HepG2 (cell line): ENCODE data around the gene MYH7B. TPM values are rescaled to one million over a fixed set of nuclear protein-coding genes. Genes with fewer than 3 reads are reported as not detected.

Source experiments
- ATAC-seq: fragments of 200-7000 bp; cut with Tn5 transposase; 3 replicates; pipeline ENCODE4 v1.9.1; 2020; ENCODE audit warnings: mild to moderate bottlenecking, moderate library complexity
- BruUV-seq: library from RNA; stranded (reverse); fragments of 400-500 nt; replicated peaks from 2 replicates; lab custom pipeline; 2021; lab: Mats Ljungman, UMichigan
- CTCF ChIA-PET: fragments of 300-600 bp; formaldehyde crosslinking; extraction: SDS; loops from one replicate; lab custom pipeline; 2021; ENCODE audit warnings: low total read pairs, inconsistent platforms, low intra/inter-chr PET ratio; lab: Yijun Ruan, JAX
- POLR2A ChIA-PET: fragments of 350-600 bp; sonication (Branson Sonifier 250); formaldehyde crosslinking; loops from one replicate; lab custom pipeline; 2020; ENCODE audit warnings: antibody characterized with exemption, inconsistent platforms; lab: Yijun Ruan, JAX
- DNase-seq: peaks from one replicate; pipeline ENCODE4 v3.0.0-alpha.2; 2015; ENCODE audit warnings: low spot score
- FAIRE-seq: peaks from 3 replicates; lab custom pipeline; 2011; peaks lifted over from hg19 to GRCh38; lab: Jason Lieb, UNC
- H2AFZ ChIP-seq: one replicate; pipeline ENCODE4 v1.6.1; 2011; ENCODE audit warnings: low read length, inconsistent platforms
- H3K27ac ChIP-seq: fragments of 300-600 bp; 3 replicates; pipeline ENCODE4 v1.8.0; 2011; ENCODE audit warnings: mixed run types, mild to moderate bottlenecking, mixed read lengths, low read length, inconsistent platforms; ENCODE audit not compliant: insufficient read depth; ENCODE audit errors: extremely low read length
- H3K27me3 ChIP-seq, 2 experiments: fragments of 200-600 bp in 1 of 2; 2 replicates in 1 of 2; 3 replicates in 1 of 2; pipeline versions ENCODE4 v1.6.0 to v1.8.0; 2011; ENCODE audit warnings: low read length in 2 of 2, mild to moderate bottlenecking in 2 of 2, moderate library complexity in 2 of 2, inconsistent platforms in 1 of 2; ENCODE audit not compliant: insufficient read depth in 2 of 2, control insufficient read depth in 1 of 2
- H3K36me3 ChIP-seq, 2 experiments: fragments of 200-600 bp in 1 of 2; replicated peaks in 1 of 2; 2 replicates in 1 of 2; 3 replicates in 1 of 2; pipeline versions ENCODE4 v1.5.1 to v1.8.0; 2011; ENCODE audit warnings: low read length in 2 of 2, inconsistent platforms in 1 of 2; ENCODE audit not compliant: insufficient read depth in 2 of 2, control insufficient read depth in 1 of 2
- H3K4me1 ChIP-seq: 2 replicates; pipeline ENCODE4 v1.5.1; 2012; ENCODE audit warnings: low read length, inconsistent platforms; ENCODE audit not compliant: insufficient read depth
- H3K4me2 ChIP-seq: 2 replicates; pipeline ENCODE4 v1.6.0; 2011; ENCODE audit warnings: low read depth, low read length, inconsistent platforms
- H3K4me3 ChIP-seq, 3 experiments: fragments of 200-600 bp in 1 of 3; sonication (generic), shearing (Covaris generic) in 1 of 3; replicated peaks in 1 of 3; 2 replicates each; pipeline ENCODE4 v1.5.1; 2011 to 2016; ENCODE audit warnings: low read length in 3 of 3, inconsistent platforms in 2 of 3, low read depth in 2 of 3, mild to moderate bottlenecking in 2 of 3, control low read depth in 1 of 3, mixed read lengths in 1 of 3; ENCODE audit not compliant: insufficient read depth in 1 of 3
- H3K79me2 ChIP-seq: one replicate; pipeline ENCODE4 v1.6.1; 2011; ENCODE audit warnings: low read length, inconsistent platforms; ENCODE audit not compliant: insufficient read depth
- H3K9ac ChIP-seq: 2 replicates; pipeline ENCODE4 v1.6.0; 2011; ENCODE audit warnings: mild to moderate bottlenecking, low read depth, low read length, inconsistent platforms; ENCODE audit not compliant: insufficient read depth
- H3K9me3 ChIP-seq: 2 replicates; pipeline ENCODE4 v1.5.1; 2012; ENCODE audit warnings: mild to moderate bottlenecking, low read length
- H4K20me1 ChIP-seq: 2 replicates; pipeline ENCODE4 v1.6.0; 2011; ENCODE audit warnings: inconsistent platforms, mild to moderate bottlenecking, low read length, moderate library complexity; ENCODE audit not compliant: insufficient read depth
- AGO2 ChIP-seq: fragments of 200-400 bp; formaldehyde crosslinking; optimal IDR thresholded peaks from 2 replicates; pipeline ENCODE3; 2017; ENCODE audit warnings: mild to moderate bottlenecking, low read depth, low read length, moderate library complexity
- CENPX ChIP-seq: sonication (generic); formaldehyde crosslinking; IDR thresholded peaks from 2 replicates; pipeline ENCODE4 v1.9.0; 2021; ENCODE audit warnings: mild to moderate bottlenecking, missing genetic modification reagents, moderate library complexity
- HDAC2 ChIP-seq: sonication (generic); formaldehyde crosslinking; IDR thresholded peaks from 2 replicates; pipeline ENCODE4 v1.4.0; 2020; ENCODE audit warnings: missing genetic modification reagents
- HNF1B ChIP-seq: sonication (generic); formaldehyde crosslinking; IDR thresholded peaks from 2 replicates; pipeline ENCODE4 v1.5.1; 2020; ENCODE audit warnings: mild to moderate bottlenecking, moderate library complexity, missing genetic modification reagents
- KDM2A ChIP-seq: sonication (generic); formaldehyde crosslinking; IDR thresholded peaks from 2 replicates; pipeline ENCODE4 v1.4.0; 2020; ENCODE audit warnings: low read depth, missing genetic modification reagents, borderline replicate concordance
- MTA1 ChIP-seq: sonication (generic); formaldehyde crosslinking; IDR thresholded peaks from 2 replicates; pipeline ENCODE4 v1.4.0; 2020; ENCODE audit warnings: missing genetic modification reagents, mild to moderate bottlenecking, borderline replicate concordance
- MXD1 ChIP-seq: sonication (generic); formaldehyde crosslinking; IDR thresholded peaks from 2 replicates; pipeline ENCODE4 v1.4.0; 2020; ENCODE audit warnings: mild to moderate bottlenecking, missing genetic modification reagents
- PLSCR1 ChIP-seq: sonication (generic); formaldehyde crosslinking; IDR thresholded peaks from 2 replicates; pipeline ENCODE4 v1.5.0; 2020; ENCODE audit warnings: missing genetic modification reagents, mild to moderate bottlenecking, borderline replicate concordance
- RBM22 ChIP-seq: fragments of 200-400 bp; formaldehyde crosslinking; optimal IDR thresholded peaks from 2 replicates; pipeline ENCODE3; 2017; ENCODE audit warnings: mild to moderate bottlenecking, low read length, moderate library complexity
- SP2 ChIP-seq: sonication (generic); formaldehyde crosslinking; IDR thresholded peaks from 2 replicates; pipeline ENCODE4 v1.5.1; 2020; ENCODE audit warnings: mild to moderate bottlenecking, missing genetic modification reagents
- ZC3H4 ChIP-seq: sonication (generic); formaldehyde crosslinking; IDR thresholded peaks from 2 replicates; pipeline ENCODE4 v1.4.0; 2020; ENCODE audit warnings: missing genetic modification reagents, borderline replicate concordance
- ZNF12 ChIP-seq: sonication (generic); formaldehyde crosslinking; IDR thresholded peaks from 2 replicates; pipeline ENCODE4 v1.5.0; 2020; ENCODE audit warnings: missing genetic modification reagents
- ZNF17 ChIP-seq: sonication (generic); formaldehyde crosslinking; IDR thresholded peaks from 2 replicates; pipeline ENCODE4 v1.5.0; 2020; ENCODE audit warnings: mild to moderate bottlenecking, missing genetic modification reagents
- ZNF274 ChIP-seq: sonication (generic); formaldehyde crosslinking; IDR thresholded peaks from 2 replicates; pipeline ENCODE4 v1.5.1; 2020; ENCODE audit warnings: mild to moderate bottlenecking, missing genetic modification reagents
- ZNF280B ChIP-seq: sonication (generic); formaldehyde crosslinking; IDR thresholded peaks from 2 replicates; pipeline ENCODE4 v1.5.0; 2020; ENCODE audit warnings: missing genetic modification reagents, mild to moderate bottlenecking, borderline replicate concordance
- ZNF737 ChIP-seq: sonication (generic); formaldehyde crosslinking; IDR thresholded peaks from 2 replicates; pipeline ENCODE4 v1.5.0; 2020; ENCODE audit warnings: missing genetic modification reagents, mild to moderate bottlenecking, borderline replicate concordance
- WGBS: methylation state at CpG from one replicate; pipeline ENCODE4 v1.1.6; 2017; ENCODE audit warnings: low lambda C conversion rate; 5-methylcytosine and 5-hydroxymethylcytosine counted together
- in situ Hi-C: cut with HindIII; loops from 2 replicates; pipeline ENCODE4 v1.10.0; 2017; ENCODE audit warnings: low pct_unique_long_range_greater_than_20kb; ENCODE audit not compliant: extremely low pct_ligation_motif_present
- intact Hi-C: fragments of 100-400 bp; cut with micrococcal nuclease; formaldehyde crosslinking; loops from one replicate; pipeline ENCODE4 v1.10.0; 2022; ENCODE audit not compliant: unreplicated experiment
- polyA plus RNA-seq, 8 experiments: library from polyadenylated mRNA; depleted of rRNA in 3 of 8; stranded (reverse) in 7 of 8; unstranded in 1 of 8; fragments of >200 nt; fragmentation: Illumina TruSeq in 4 of 8; extraction: Trizol in 4 of 8; gene quantifications; 2 replicates each; pipeline versions ENCODE4 v1.2.1 to v1.2.3, GENCODE V29; 2011 to 2016; ENCODE audit warnings: low read depth in 4 of 8, missing spikeins in 1 of 8, mixed read lengths in 1 of 8; ENCODE audit not compliant: insufficient read depth in 1 of 8
- total RNA-seq, 5 experiments: library from RNA; depleted of rRNA; stranded (reverse); fragments of >200 nt; fragmentation: Illumina TruSeq; extraction: Trizol; gene quantifications; 2 replicates each; pipeline ENCODE4 v1.2.3, GENCODE V29; 2016; ENCODE audit warnings: low read depth in 1 of 5

Gene MYH7B
- total and polyA plus RNA-seq, 2 of the 13 experiments (the other 11 are each of a cell fraction or from before 2014, with no cell fraction given), result 0.05 to 0.20 TPM

- no peak for TF ChIP-seq PLSCR1 (CRISPR knock-in tag)
- no peak for TF ChIP-seq RBM22
Observed at GRCh38 chr20:34984756-34985261, 29.1 kb downstream of the MYH7B start (continued).

- H3K27ac ChIP-seq, result no peak overlapping the region
- FAIRE-seq, result no peak
- no peaks in the 10 kb centered on the region for H3K79me2 ChIP-seq
- no peak overlapping the region for H3K4me2 ChIP-seq
- no peak for DNase-seq
- peaks cover 19% of the 10 kb centered on the region for H3K4me1 ChIP-seq
- H3K9ac ChIP-seq, result no peak overlapping the region
- H3K9me3 ChIP-seq, result no peaks in the 10 kb centered on the region
- ChIA-PET POLR2A (no interaction called here), CTCF (no interaction called here)
- no peak overlapping the region for H3K4me3 ChIP-seq
- WGBS, result 55% methylated on average over 25 of the region's 25 CpGs
- ATAC-seq, result no peak
- in situ Hi-C loops (no loop called here), intact Hi-C loops (no loop called here)
- H3K36me3 ChIP-seq, result no peaks in the 10 kb centered on the region
- peaks cover 28 to 43% of the 10 kb centered on the region in 2 experiments for H3K27me3 ChIP-seq
- H2AFZ ChIP-seq, result no peak overlapping the region
- H4K20me1 ChIP-seq, result no peaks in the 10 kb centered on the region
- BruUV-seq, result no TSS peak
- TF ChIP-seq ZNF274 (peak; percentile 49; the same call in 1 of the 2 replicates), ZNF280B (CRISPR knock-in tag) (peak; percentile 71; the same call in 1 of the 2 replicates), ZNF12 (no peak), AGO2 (peak; percentile 29), CENPX (CRISPR knock-in tag) (no peak), HNF1B (CRISPR knock-in tag) (0 out of 2 replicates have a peak, but pooled peaks have one; percentile 32), ZC3H4 (CRISPR knock-in tag) (0 out of 2 replicates have a peak, but pooled peaks have one; percentile 53), ZNF737 (CRISPR knock-in tag) (0 out of 2 replicates have a peak, but pooled peaks have one; percentile 36), HDAC2 (CRISPR knock-in tag) (no peak), MTA1 (CRISPR knock-in tag) (0 out of 2 replicates have a peak, but pooled peaks have one; percentile 9), KDM2A (CRISPR knock-in tag) (0 out of 2 replicates have a peak, but pooled peaks have one; percentile 29), MXD1 (CRISPR knock-in tag) (0 out of 2 replicates have a peak, but pooled peaks have one; percentile 24), SP2 (CRISPR knock-in tag) (0 out of 2 replicates have a peak, but pooled peaks have one; percentile 30), ZNF17 (CRISPR knock-in tag) (no peak)
Observed at GRCh38 chr20:34985461-34986310, 30.0 kb downstream of the MYH7B start.
